HG02798 (cell line): Measurements from ENCODE around the gene NEK10.

Source experiments
- ATAC-seq: cut with Tn5 transposase; IDR thresholded peaks from one replicate; pipeline ENCODE4 v1.9.1; 2021; ENCODE audit warnings: mild to moderate bottlenecking; ENCODE audit not compliant: unreplicated experiment, poor library complexity

The NEK10 gene

DNA sequence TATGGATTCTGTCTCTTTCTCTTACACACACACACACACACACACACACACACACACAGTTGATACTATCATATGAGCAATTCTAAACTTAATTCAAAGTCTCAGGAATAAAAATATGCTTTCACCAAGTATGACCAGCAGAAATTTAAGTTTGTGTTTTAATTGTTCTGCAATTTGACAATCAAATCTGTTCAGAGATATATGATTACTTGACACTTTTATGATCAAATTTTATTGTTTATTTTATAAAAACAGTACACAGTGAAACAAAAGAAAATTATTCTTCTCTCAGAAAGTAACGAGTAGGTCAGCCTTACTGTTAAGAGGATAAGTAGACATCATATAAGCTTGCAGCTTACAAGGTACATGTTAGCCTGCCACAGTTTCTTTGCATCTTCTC is 114.3 kb downstream of the NEK10 start:
- ATAC-seq = no peak

DNA sequence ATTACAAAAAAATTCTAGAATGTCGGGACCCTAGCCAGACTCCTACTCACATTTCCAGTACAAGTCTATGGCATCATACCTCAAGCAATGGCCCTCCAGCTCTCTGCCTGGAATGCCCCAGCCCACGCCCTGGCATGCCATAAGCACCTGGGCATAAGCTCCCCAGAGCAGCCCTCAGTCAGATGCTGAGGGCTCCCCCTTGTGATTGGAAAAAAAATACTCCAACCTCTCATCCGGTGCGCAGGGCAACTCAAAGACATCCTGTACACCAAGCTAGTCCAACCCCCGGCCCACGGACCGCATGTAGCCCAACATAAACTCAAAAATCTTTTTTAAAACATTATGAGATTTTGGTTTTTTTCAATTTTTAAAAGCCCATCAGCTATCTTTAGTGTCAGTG is 115.4 kb downstream of the NEK10 start:
- ATAC-seq = peak; percentile 90

DNA sequence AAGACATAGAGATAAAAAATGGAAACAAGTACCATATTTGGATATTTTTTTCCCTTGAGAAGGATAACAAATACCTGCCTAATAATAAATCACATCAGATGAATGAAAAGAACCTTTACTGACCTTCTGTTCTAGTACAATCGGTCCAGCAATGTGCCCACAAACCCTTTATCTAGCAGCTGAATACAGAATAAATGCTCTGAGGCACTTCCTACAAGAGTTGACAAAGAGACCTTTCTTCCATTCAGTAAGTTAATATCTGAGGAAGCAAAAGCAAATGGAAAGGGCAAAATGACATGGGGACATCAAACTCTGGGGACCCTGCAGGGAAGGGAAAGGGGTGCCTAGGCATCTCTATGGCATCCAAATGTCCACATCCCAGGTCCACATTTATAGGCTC is 115.8 kb downstream of the NEK10 start:
- ATAC-seq = no peak

DNA sequence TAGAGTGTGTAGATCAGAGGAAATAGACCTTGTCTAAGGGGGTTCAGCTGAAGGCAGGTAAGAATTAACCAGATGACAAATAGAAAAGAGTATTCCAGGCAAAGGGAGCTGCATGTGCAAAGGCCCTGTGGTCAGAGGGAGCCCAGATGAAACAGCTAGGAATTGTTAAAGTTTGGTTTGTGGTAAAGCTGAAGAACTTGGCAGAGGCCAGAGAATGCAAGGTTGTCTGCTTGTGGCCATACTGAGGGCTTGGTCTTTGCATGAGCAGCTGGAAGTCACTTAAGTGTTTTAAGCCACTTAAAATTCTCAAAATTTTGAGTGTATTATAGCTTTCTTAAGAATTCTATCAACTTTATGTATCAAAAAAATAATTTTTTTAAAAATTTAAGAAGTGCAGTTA is 116.5 kb downstream of the NEK10 start:
- no peak for ATAC-seq

DNA sequence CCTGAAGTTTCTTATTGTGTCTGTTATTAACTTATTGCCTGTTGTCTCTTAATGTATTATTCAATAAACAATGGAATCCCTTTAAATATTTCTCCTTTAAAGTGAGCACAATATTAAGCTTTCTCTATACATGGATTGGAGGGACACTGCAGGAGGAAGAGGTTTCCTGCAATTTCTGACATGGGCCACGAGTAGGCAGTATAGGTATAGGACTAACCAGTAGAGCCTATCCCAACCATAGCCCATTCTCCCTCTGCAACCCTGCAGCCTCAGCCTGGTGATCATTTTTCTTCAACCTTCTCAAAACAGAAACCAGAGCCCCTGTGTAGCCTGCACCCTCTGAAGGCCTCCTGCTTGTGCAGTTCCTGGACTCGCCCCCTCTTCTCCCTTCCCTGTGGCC is 124.8 kb downstream of the NEK10 start:
- no peak for ATAC-seq

DNA sequence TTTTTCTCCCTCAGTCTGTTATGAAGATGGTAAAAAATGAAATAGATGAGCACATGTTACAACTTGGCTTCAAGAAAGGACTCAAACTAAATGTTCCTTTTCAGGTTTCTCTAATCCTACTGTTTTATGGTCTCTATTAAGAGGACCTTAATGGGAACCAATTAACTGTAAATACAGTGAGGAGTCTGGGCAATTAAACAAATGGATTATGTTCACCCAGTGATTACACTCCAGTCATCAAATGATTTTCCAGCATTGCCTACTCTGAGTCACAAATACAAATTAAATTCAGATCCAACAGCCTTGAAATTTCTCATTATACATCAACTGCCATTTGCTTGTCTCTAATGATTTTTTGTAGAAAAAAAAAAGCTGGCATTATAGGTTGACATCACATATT is 129.2 kb downstream of the NEK10 start:
- ATAC-seq = no peak

DNA sequence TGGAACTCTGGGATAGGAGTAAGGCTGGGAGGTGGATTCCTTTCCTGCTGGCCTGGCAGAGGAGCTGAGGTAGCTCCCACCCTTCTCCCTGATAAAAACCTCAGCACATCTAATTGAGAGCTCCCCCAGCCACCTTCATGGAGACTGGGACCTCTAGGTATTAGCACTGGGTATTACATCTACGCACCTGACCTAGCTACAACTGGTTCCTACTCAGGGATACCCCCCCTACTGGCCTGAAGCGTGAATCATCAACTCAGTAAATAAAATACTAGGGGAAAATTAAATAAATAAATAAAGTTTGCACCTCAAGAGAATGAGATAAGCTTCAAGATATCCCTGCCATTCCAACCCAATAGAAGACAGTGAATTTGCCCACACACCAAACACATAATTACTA is 140.4 kb downstream of the NEK10 start:
- peak; percentile 45 for ATAC-seq

DNA sequence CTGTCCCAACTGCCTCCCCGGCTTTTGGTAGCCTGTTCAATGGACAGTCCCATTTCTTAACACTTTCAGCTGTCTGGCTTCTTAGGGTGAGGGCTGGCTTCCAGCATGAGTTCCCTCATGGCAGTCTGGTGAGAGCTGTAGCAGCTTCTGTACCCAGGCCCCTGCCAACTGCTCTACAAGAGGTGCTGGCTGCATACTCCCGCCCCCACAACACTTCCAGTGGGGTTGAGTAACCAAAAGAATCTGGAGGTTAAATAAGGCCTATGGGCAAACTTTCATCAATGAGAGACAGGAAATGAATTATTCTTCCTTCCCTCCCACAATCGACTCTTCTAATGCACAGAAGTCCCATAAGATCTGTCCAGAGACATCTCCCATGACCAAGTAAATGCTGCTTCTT is 145.0 kb downstream of the NEK10 start:
- ATAC-seq = no peak

DNA sequence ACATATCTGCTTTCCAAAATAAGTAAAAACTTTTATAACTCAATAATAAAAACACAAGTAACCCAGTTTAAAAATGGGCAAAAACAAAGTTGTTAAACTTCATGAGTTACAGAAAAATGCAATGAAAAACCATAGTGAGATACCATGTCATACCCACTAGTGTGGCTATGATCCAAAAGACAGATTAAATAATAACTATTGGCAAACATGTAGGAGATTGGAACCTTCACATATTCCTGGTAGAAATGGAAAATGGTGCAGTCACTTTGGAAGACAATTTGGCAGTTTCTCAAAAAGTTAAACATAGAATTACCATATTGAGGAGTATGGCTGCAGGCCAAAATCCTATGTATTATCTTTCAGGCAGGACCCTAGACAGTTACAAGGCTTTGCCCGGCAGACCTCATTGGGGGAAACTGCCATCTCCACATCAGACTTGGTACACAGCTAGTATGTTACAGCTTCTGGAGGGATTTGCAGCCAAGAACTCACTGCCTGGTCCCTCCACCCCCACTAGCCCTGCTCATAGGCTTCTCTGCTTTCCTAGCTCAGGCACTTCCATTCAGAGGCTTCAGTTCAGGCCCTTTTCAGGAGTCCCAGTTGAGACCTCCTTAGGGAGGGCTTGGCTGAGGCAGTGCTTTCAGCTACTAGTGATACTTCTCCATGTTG is 147.8 kb downstream of the NEK10 start:
- ATAC-seq = no peak

DNA sequence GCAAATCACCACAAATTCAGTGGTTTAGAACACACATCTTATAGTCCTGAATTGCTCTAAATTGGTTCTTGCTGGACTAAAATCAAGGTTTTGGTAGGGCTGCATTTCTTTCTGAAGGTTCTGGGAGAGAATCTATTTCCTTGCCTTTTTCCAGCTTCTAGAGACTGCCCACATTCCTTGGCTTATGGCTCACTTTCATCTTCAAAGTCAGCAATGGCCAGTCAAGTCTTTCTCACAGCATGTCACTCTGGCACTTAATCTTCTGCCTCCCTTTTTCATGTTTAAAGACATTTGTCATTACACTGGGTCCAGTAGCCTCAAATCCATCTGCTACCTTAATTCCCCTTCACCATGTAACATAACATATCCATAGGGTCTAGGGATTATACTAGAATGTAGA is 149.0 kb downstream of the NEK10 start:
- no peak for ATAC-seq

DNA sequence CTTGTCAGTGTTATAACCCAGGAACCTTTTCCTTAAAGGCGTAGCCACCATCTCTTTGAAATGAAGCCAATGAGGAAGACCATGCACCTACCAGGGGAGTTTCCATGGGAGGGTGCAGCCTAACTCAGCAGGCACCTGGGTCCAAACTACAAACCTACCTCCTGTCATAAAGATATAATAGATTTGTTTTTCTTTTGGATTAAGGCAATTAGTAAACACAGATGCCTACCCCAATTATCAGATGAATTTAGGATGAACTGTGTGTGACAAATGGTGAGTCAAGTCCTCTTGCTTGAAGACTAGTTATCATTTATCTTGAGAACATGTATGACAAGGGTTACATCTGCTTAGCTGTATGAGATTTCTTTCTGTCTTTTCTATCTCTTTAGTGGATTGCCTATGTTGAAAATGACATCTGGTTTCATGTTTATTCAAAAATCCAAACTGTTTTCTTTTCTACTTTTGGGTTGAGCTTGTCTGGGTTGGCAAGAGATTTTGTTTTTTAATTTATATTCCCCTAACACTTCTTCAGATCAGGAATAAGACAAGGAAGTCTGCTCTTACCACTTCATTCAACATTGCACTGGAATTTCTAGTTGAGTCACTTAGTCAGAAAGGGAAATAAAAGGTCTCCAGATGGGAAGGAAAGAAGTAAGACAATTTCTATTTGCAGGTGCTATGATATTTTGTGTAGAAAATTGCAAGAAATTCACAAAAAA is 149.9 kb downstream of the NEK10 start:
- no peak for ATAC-seq

DNA sequence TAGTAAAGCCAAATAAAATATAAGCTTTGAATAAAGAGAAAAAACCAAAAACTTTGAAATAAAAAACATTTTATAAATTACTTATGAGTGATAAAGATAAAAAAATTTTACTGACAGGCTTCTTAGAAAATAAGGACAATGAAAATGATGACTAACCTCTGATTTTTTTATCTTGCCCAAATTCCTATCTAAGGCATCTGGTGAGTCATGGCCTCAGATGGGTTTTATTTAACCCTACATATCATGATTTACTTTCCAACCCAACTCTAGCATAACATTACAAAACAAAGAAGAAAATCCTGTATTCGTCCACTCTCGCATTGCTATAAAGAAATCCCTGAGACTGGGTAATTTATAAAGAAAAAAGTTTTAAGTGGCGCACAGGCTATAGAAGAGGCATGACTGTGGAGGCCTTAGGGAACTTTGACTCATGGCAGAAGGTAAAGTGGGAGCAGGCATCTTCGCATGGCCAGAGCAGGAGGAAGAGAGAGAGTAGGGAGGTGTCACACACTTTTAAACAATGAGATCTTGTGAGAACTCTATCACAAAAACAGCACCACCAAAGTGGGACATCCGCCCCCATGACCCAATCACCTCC is 152.1 kb downstream of the NEK10 start:
- ATAC-seq = no peak

DNA sequence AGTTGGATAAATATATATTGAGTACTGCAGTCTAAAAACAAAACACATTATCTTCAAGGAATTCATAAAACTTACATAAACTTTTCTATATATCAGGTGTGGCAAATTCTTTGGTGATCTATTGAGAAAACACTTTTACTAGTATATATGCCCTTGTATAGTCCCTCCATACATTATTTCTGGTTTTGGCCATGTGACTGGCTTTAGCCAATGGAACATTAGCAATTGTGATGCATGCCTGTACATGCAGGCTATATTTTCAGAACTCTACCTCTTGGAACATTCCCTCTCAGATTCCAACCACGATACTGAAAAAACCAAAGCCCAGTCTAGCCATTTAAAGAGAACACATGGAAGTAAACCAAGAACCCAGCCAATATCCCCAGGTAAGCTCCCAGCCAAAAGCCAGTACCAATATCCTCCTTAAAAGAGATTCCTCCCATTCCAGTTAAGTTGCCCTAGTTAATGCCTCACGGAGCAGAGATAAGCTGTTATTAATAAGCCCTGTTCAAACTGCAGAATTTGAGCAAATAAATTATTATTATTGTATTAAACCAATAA is 152.8 kb downstream of the NEK10 start:
- no peak for ATAC-seq

DNA sequence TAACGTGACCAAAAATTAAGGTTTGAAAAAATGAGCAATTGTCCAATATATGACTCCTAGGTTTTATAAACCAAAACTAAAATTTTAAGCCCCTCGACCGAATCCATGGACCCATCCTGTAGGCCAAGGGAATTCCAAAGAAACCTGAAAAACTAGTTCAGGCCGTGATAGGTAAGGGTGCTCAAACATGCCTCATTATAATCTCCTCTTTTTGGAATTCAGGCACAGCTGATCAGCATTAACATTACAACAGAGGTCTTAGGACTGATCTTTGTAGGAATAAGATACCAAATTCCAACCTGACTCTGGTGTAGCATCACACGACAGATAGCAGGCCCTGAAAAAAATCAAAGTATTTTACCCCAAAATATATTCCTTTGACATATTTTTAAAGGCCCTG is 155.7 kb downstream of the NEK10 start:
- ATAC-seq = no peak

DNA sequence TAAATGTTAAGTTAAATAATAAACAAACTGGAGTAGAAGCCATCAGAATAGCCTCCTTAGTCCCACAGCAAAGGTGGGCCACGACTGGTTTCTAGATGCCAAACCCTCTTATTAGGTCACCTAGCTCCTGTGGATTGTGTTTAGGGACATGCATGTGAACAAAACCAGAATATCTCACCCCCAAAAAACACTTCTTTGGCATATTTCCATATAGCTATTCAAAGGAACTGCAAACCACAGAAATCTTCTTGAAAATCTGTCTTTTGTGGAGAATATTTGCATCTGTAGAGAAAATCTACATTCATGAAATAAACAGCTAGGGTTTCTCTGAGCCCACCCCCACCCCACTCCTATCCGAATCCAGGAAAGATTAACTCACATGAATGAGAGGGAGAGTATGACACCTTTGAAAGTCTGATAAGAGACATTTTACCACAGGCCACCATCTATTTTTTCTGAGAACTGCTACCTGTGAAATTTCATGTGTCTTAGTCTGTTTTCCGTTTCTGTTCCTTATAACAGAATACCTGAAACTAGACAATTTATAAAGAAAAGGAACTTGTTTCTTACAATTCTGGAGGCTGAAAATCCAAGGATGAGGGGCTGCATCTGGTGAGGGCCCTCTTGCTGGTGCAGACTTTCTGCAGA is 159.4 kb downstream of the NEK10 start:
- peak; percentile 67 for ATAC-seq

DNA sequence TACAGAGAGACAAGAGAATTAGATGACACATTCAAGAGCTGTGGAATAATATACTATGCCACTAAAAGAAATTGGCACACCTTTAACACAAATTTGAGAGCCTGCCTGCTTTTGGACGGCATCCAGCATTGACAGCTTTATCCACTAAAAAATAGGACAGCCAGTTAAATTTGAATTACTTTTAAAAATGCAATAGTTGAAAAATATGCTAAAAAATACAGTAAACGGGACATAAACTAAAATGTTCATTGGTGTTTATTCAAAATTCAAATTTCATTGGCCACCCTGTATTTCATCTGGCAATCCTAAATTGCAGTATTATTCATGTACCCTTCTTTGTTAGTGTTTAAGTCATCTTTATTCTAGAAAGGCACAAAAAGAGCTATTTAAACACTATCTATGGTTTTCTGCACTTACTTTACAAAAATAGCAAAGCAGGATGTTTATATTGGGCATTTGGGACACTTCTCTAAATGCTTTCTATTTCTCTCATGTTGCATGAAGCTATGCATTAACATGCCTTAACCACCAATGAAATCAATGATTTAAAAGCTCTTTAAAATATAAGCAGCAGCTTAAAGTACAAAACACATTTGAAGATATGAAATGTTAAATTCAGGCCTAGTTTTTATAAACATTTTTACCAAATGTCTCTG is 160.1 kb downstream of the NEK10 start:
- no peak for ATAC-seq

DNA sequence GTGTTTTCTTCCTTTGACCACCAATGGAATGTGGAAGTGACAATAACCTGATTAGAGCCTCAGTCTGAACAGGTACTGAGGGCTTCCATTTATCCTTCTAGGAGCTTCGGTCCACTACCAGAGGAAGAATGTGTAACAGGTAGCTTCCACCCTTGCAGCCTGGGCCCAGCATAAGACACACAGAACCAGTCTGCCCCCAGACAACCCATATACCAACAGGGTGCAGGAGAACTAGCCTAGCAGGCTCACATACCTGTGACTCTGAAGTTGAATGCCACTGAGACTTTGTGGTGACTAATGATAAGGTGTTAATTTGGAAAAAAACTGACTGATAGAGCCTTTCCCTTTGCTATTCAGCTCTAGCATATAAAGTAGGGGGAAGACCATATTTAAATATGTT is 166.2 kb downstream of the NEK10 start:
- no peak for ATAC-seq

DNA sequence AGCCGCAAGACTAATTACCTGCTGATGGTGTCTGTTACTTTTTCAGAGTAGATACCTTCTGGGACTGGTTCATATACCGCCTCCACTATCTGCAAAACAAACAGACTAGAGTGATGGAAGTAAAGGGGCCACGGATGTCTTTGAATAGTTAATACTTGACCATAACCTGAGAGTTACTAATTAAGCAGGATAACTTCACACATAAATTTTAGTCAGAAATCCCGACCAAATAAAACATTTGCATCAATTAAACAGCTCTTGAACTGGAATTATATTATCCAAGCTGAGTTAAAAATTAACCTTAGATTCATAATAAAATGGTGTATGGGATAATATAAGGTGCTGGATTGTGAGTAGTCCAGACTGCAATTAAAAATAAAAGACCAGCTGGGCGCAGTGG is 167.7 kb downstream of the NEK10 start:
- no peak for ATAC-seq

DNA sequence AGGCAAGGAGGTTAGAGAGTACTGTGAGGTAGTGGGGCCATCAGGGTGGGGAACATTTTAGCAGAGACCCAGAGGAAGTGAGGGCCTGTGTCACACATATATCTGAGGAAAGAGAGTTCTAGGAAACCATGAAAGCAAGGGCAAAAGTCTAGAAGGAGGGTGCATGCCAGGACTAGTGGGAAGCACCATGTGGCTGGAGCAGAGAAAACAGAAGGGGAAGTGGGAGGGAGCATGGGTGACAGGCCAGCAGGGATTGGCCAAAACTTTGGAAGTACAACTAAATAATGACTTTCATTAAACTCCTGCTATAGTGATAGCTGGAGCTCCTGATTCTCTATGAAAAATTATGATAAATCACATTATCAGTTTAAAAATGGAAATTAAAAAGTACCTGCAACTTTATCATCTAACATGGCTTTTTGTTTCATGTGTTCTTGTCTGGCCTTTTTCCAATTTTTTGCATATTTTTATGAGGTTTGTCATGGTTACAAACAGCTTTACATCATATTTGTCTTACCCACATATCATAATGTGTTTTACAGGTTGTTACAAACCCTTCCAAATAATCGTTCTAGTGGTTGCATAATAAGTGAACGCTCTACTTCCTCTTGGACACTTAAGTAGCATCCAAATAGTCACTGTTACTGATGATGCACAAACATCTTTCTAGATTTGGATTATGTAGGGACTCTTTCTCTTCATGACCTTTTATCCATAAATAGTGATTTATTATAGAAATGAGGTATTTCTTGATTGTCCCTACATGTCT is 168.3 kb downstream of the NEK10 start:
- ATAC-seq = no peak
